NCI-H2029 (cell line): ENCODE data around the gene ANKRD33.

Experiments
- DNase-seq: peaks from one replicate; lab custom pipeline; 2025; lab: John Stamatoyannopoulos, UW

Gene ANKRD33

DNA sequence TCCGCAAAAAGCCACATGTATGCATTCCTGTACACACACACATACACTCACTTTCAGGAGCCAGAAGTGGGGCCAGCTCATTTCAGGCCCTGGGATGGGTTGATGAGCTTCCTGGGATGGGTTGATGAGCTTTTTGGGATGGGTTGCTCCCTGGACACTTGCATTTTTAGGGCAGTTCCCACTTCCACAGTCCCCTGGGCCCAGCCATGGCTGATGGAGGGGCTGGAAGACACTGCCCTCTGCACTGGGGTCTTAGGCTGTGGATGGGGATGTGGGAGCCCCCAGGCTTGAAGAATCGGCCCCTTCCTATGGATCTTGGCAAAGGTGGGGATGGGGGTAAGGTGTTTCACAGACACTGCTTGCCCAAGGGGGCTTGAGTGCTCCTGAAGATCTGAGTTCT is 32.1 kb downstream of the ANKRD33 start:
- DNase-seq: no peak

DNA sequence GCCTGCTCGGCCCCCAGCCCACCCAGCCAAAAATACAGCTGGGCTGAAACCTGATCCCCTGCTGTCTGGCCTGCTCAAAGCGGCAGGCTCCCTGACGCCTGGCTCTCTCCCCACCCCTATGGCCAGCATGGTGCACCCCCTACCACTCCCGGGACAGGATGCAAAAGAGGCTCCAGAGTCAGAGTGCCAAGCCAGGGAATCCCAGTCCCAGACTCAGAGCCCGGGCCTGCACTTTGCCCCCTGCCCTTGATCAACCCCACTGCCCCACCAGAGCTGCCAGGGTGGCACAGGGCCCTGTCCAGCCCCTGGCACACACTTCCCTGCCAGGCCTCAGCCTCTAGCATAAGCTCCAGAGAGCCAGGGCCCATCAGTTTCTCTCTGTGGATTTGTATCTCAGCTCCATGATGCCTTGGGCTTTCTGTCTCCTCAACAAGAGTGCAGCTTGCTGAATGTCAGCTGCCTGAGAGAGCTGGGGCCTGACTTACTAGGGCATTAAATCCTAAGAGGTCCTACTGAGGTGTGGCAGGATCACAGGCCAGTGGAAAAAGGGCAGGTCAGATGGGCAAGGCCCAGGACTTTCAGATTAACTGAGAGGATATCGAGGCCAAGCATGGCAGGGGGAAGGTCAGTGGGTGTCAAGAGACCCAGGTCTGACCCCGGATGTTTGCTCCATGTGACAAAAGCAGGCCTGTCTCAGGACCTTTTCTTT is 33.3 kb downstream of the ANKRD33 start:
- DNase-seq: no peak

DNA sequence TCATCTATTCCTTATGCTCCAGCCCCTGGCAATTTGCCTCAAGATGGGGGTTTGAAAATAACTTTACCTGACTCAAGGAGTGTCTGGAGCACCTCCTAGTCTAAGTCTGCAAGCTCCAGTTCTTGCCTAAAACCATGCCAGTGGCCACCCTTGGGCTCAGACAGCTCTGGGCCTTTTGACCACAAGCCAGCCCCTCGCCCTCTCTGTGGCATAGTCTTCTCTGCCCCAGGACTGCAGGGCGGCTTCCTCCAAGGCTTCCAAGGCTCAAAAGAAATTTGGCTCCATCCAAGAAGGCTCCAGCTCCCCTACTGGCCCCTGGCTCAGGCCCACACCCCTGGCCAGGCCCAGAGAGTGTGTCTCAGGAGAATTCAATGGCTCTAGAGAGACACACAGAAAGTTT is 34.2 kb downstream of the ANKRD33 start:
- no peak for DNase-seq

DNA sequence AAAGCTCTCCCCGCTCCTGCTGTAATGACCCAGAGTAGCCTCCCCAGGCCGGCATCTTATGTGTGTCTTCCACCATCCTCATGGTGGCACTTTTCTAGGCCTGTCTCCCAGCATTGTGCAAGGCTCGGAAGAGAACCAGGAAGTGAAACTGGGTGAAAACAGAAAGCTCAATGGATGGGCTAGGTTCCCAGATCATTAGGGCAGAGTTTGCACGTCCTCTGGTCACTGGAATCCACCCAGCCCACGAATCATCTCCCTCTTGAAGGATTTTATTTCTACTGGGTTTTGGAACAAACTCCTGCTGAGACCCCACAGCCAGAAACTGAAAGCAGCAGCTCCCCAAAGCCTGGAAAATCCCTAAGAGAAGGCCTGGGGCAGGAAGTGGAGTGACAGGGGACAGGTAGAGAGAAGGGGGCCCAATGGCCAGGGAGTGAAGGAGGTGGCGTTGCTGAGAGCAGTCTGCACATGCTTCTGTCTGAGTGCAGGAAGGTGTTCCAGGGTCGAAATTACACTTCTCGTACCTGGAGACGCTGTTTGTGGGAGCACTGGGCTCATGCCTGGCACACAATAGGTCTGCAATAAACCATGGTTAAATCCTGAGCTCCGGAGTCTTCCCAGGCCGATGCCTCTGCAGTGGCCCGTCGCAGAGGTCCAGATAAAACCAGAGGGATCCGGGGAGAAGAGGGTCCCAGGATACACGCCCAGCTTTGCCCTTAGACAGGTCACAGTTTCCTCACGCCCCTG is 35.0 kb downstream of the ANKRD33 start:
- DNase-seq: peak; percentile 38

DNA sequence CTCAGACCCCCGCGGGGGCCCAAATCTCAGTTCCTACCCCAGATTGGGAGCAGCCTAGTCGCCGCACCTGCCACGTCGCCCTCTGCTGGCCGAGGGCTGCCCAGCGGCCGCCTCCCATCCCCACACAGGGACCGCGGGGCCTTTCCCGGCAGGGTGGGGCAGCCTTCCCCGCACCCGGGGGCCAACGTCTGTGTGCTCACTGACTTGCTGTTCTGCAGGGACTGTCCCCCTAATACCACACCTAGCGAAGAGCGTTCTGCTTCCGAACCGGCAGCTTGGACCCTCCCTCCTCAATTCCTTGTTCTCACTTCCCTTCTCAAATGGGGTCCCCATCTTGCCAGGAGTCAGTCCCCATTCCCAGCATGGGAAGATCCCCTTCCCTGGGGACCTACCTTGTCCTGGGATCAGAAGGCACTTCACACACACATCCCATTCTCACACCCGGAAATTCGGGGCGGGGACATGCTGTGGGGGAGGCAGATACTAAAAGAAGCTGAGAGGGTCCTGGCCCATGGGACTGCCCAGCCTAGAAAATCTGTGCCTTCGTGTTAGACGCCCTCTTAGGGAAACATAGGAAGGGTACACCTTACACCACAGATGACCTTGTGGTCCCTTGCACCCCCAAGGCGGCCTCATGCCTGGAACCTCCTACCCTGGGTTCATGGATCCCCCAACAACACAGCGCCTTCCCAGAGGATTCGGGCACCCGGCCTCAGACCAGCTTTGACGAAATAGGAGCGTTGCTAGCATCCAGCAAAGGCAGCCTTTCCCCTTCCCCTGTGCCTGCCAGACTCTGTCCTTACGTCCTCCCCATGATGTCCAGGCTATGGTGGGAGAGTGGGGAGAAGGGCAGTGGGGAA is 35.8 kb downstream of the ANKRD33 start:
- no peak for DNase-seq

DNA sequence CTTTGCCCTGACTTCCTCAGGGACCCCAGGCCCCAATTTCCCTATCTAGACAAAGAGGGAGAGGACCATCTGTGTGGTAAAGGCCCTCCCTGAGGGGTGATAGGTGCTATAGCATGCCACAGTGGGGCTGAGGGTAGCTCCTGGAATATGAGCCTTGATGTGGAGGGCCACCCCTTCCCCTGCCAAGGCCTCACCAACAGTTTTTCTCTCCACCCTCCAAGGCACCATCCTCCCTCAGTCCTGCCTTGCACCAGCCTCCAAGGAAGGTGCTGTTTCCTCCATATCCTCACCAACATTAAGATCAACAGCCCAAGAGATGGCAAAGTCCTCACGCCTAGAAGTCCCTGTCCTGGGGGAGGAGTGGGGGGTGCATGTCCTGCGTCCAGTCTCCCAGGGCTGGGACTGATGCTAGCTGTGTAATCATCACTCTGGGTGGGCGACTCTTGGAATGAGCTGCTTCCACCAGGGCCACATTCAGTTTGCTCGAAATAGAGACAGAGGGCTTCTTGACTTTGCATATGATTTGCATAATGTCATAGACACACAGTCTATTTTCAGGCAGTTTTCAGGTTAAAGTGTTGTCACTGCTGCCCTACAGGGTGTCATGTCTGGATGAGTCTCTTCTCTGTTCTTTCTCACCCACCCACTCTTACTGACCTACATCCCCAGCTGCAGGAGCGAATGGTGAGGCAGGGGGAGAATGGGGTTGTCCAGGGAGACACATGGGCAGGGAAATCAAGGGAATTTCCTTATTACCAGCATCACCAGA is 36.8 kb downstream of the ANKRD33 start:
- no peak for DNase-seq

DNA sequence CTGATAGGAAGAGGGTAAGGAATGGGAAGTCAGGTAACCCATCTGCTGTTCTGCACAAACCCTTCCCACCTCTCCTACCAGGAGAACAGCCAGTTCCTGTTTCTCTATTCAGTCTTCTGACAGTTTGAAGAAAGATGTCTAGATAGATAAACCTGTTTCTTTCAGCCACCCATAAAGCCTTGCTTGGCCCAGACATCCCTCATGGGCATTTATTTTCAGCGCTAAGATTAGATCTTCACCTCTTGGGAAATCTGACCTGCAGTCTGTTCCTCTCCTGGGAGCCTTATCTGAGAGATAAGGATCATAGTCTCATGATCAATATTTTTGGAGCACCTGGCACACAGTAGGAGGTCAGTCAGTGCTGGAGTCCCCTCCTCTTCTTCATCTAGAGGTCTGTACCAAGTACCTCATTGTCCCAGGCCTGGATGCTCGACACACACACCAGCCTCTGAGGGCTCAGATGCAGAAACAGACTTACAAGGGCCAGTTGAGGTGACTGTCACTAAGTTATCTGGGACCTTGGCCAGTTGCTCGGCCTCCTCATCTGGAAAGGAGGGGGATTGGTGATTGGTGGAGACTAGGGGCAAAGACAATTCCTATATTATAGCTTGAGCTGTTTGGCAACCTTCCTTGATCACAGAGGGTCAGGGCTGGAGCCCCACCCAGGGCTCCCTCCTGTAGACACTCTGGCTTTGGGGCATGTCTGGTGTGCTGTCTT is 37.6 kb downstream of the ANKRD33 start:
- DNase-seq: no peak

DNA sequence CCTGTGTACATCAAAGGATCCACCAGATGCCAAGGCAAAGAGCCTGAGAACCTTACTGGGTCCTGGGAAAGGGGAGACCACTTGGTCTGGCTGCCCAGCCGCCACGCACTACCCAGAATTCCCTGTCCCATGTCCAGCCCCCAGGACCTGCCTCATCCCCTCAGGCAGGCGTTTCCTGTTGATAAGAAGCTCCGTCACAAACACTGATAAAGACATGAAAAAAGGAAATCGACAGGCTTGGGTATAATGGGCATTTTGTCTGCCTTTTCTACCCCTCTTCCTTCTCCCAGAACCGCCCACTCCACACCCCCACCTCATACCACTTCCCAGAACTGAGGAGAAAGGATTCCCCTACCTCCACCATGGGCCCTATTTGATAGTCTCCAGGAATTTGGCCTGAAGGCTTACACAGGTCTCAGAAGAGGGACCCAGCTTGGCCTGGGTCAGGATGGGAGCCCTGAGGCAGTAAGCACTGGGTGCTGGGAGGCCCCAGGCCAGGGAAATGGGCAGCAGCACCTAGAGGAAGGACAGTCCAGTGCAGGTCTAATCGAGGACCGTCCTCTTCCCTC is 38.2 kb downstream of the ANKRD33 start:
- no peak for DNase-seq

DNA sequence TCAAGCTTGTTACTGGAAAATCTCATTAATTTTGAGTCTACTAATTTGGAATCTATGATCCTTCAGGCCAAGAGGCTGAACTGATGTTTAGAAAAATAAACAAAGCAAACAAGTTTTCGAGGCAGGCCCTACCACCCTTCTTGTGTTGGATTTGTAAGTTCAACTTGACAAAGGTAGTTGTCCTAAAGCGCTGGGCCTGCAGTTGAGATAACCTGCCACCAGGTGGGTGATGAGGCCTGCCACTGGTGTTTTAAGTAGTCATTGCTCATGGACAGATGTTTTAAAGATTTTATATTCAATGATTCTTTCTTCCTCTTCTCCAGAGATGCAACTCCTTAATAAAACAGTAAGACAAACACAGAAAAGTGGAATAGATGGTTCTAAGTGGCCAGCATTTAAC is 38.8 kb downstream of the ANKRD33 start:
- DNase-seq: no peak

DNA sequence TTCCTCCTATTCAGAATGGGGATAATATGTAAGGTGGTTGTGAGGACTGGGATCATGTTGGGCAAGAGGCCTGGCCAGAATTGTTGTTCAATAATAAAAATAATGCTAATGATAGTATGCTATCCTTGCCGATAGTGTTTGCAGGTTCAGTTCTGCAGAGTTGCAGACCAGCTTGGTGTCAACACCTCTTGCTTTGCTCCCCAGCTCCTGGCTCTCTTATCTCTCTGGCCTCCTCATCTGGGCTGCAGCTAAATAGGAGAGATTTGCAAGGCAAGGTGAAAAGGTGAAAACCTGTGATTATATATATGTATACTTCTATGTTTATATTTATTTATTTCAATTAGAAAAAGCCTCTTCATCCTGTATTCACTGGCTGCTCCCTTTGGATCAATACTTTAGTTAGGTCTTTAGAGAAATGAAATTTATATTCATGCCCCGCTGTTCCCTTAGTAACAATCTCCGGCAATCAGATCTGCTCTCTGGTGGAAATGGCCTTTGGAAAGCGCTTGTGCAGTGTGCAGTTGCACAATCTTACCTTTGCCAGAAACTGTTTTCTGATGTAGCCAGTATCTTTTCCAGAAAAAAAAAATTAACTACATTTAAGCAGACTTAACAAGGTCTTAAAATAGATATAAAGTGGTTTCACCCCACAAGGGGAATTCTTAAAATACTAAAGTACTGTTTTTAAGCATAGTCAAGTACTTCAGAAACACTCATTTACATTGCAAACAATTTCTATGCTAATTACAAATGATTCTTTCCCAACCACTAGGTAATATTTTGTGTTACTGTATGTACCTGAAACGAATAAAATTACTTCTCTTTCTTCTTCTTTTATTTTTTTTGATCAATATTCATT is 44.5 kb downstream of the ANKRD33 start:
- no peak for DNase-seq

DNA sequence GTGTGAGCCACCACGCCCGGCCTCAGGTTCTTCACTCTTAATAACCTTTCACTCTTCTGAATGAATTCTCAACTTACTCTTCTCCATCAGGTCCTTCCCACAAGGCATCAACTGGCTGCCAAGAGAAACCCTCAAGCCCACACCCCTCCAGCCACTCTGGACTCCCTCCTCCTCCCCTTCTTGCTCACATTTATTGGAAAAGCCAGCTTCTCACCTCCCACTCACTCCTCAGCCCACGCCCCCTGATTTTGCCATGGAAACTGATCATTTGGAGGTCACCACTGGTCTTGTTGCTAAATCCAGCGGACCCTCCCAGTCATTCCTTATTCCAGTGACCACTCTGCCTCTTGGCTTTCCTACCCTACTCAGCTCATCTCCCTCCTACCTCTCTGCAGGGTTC is 46.2 kb downstream of the ANKRD33 start:
- no peak for DNase-seq

DNA sequence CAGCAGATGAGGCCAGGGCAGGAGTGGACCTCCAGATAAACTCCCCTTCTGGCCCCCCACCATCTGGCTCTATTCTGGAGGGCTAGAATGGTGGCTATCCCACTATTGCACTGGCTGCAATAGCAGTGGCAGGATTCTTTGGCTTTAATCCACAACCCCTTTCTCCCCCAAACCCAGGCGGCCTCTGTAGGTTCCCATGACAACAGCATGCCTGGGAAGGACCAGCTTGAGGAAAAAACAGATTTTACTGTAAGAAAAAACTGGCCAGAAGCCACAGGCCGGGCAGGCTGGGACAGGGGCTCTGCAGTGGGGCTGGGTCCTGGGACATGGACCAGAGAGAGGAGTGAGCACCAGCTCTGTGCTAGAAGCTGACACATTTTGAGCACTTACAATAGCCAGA is 50.0 kb downstream of the ANKRD33 start:
- DNase-seq: no peak

DNA sequence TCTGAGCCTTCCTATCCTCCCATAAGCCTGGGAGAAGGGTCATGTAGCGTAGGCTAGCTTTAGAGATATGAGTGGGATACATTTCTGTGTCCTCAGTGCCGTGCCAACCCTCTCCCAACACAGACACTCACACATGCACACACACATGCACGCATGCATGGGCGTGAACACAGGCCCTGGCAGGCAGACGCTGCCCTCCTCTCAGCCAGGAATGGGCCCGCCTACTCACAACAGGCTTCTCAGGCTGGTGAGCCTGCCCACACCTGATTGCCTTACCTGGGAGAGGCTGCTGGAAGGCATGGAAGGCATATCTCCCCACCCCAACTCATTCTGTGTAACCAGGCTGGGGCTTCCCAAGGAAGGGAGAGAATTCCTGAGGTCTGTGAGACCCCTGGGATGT is 50.8 kb downstream of the ANKRD33 start:
- no peak for DNase-seq

DNA sequence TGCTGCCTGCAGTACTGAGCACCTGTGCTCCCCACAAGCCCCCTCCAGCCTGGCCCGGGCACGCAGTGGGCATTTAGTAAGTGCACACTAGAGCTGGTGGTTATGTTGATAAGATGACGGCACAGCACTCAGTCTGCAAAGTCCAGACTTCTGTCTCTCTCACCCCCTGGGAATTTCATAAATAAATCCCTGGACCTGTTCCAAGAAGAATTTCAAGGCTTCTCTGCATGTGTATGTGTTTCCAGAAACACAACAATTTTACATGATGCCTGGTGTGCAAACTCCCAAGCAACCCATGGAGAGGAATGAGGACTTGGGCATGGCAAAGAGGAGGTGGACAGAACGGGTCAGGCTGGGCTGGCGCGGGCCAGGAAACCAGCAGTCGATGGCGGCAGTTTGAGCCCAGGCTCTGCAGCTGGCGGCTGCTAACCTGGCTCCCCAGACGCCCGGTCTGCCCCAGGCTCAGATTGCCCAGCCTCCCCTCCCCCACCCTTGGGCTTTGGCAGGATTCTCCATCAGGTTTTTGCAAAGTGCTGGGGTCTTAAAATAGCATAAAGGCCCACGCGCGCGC is 53.2 kb downstream of the ANKRD33 start:
- no peak for DNase-seq
